Liver (tissue), 3 donors: ENCODE measurements around the gene GJA5.

Experiments used
- CTCF ChIP-seq: fragments of 150-350 bp; IDR thresholded peaks from 2 replicates; pipeline ENCODE4 v1.5.1; 2017; ENCODE audit warnings: improper control_type of control experiment, low read depth, low read length; ENCODE audit not compliant: missing input control
- HNF4A ChIP-seq, 2 donors: conservative IDR thresholded peaks; 2 replicates each; pipeline ENCODE4 v1.6.1; 2016; ENCODE audit warnings: antibody characterized with exemption in 2 of 2, mild to moderate bottlenecking in 2 of 2
- HNF4G ChIP-seq: IDR thresholded peaks from 2 replicates; pipeline ENCODE4 v1.6.1; 2016; ENCODE audit warnings: antibody characterized with exemption
- REST ChIP-seq: IDR thresholded peaks from 2 replicates; pipeline ENCODE4 v1.6.1; 2016; ENCODE audit warnings: antibody characterized with exemption, mild to moderate bottlenecking
- SP1 ChIP-seq: IDR thresholded peaks from 2 replicates; pipeline ENCODE4 v1.6.1; 2018; ENCODE audit warnings: antibody characterized with exemption, mild to moderate bottlenecking
- TF ChIP-seq, protein P1 (sequence below): IDR thresholded peaks from 2 replicates; pipeline ENCODE4 v1.6.1; 2016; ENCODE audit warnings: antibody characterized with exemption
- donor health status: healthy.
- donor health status: healthy.

DNA sequence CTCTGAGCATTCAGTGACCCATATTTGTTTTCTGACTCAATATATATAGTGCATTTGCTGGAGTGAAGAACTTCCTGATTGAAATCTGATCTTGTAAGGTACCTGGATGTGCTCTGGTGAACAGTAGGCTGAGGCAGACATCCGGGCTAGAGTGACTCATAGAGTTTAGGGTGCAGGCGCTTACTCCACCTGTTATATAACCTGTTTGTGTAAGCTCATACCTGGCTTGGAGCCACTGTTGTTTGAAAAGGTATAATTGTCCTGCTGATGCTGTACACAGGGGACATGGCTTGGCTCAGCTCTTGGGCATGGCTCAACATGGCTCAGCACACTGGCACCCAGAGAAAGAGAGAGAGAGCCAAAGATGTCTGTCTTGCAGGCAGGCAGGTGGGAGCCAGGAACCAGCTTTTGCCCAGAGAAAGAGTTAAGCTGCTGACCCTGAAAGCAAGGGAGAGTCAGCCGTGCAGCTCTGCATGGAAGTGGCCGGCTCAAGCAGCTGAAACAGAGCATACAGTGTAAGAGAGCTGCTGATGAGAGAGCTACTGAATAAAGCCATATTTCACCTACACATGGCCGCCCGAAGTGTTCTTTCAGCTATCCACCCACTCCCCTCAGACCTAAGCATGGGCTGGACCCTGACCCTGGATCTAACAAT lies 43.2 kb downstream of the GJA5 start:
- TF ChIP-seq REST (no peak), CTCF (no peak), HNF4G (no peak), HNF4A (conservative IDR thresholded peaks at IDR 0.05) (no peak), SP1 (no peak)
- TF ChIP-seq, protein P1, sequence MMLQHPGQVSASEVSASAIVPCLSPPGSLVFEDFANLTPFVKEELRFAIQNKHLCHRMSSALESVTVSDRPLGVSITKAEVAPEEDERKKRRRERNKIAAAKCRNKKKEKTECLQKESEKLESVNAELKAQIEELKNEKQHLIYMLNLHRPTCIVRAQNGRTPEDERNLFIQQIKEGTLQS, result no peak
